HepG2 (cell line): ENCODE measurements around the gene ARHGAP12.

ENCODE experiments used
- ZNF30 ChIP-seq: sonication (generic); formaldehyde crosslinking; IDR thresholded peaks from 2 replicates; pipeline ENCODE4 v1.5.0; 2020; ENCODE audit warnings: mild to moderate bottlenecking, missing genetic modification reagents
- TF ChIP-seq, protein P1 (sequence below): sonication (generic); formaldehyde crosslinking; IDR thresholded peaks from 2 replicates; pipeline ENCODE4 v1.5.0; 2020; ENCODE audit warnings: mild to moderate bottlenecking, missing genetic modification reagents, moderate library complexity

DNA sequence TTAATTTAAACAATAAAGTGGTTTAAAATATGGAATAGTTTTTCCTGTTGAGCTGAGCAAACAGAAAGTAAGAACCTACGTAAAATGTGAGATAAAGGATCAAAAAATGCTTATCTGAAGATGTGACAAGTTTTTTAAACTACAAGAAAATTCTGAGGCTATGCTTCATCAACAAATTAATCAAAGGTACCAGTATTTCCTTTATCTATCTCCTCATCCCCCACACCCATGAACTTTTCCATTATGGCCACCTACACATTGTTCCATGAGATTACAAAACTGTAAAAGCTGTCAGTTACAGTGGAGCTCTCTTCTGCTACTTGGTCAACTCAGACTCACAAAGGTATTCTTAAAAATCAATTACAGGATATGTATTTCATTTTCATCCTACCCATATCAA lies 77.4 kb downstream of the ARHGAP12 start:
- TF ChIP-seq, protein P1, sequence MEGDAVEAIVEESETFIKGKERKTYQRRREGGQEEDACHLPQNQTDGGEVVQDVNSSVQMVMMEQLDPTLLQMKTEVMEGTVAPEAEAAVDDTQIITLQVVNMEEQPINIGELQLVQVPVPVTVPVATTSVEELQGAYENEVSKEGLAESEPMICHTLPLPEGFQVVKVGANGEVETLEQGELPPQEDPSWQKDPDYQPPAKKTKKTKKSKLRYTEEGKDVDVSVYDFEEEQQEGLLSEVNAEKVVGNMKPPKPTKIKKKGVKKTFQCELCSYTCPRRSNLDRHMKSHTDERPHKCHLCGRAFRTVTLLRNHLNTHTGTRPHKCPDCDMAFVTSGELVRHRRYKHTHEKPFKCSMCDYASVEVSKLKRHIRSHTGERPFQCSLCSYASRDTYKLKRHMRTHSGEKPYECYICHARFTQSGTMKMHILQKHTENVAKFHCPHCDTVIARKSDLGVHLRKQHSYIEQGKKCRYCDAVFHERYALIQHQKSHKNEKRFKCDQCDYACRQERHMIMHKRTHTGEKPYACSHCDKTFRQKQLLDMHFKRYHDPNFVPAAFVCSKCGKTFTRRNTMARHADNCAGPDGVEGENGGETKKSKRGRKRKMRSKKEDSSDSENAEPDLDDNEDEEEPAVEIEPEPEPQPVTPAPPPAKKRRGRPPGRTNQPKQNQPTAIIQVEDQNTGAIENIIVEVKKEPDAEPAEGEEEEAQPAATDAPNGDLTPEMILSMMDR (CRISPR knock-in tag): no peak
- no peak for TF ChIP-seq ZNF30
